ENCODE data around the gene FASTK.
"Not testable (repeated sequence)": the region's sequence is repeated elsewhere in the genome, so short reads cannot be mapped to it uniquely, and the experiment has no call there.

DNA sequence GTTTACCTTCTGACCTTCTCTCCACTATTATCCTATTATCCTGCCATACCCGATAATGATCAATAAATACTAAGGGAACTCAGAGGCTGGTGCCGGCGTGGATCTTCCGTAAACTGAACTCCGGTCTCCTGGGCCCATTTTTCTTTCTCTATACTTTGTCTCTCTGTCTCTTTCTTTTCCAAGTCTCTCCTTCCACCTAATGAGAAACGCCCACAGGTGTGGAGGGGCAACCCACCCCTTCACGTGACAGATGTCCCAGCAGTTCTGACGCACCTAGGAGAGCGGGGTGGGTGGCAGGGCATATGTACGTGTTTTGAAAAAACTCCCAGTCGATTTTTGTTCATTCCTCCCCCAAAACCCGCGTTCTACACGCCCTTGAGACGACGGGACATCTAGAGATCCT lies 52.9 kb downstream of the FASTK start:
- TF ChIP-seq POLR2AphosphoS5 (IDR thresholded peaks at IDR 0.05; ENCODE audit: low read depth, low read length); TCF7L2 (IDR thresholded peaks at IDR 0.05; ENCODE audit: low read depth, low read length); SIN3A (IDR thresholded peaks at IDR 0.05; ENCODE audit: borderline replicate concordance, insufficient read depth, low read depth, low read length): not testable (repeated sequence)
- TF ChIP-seq, protein P1, sequence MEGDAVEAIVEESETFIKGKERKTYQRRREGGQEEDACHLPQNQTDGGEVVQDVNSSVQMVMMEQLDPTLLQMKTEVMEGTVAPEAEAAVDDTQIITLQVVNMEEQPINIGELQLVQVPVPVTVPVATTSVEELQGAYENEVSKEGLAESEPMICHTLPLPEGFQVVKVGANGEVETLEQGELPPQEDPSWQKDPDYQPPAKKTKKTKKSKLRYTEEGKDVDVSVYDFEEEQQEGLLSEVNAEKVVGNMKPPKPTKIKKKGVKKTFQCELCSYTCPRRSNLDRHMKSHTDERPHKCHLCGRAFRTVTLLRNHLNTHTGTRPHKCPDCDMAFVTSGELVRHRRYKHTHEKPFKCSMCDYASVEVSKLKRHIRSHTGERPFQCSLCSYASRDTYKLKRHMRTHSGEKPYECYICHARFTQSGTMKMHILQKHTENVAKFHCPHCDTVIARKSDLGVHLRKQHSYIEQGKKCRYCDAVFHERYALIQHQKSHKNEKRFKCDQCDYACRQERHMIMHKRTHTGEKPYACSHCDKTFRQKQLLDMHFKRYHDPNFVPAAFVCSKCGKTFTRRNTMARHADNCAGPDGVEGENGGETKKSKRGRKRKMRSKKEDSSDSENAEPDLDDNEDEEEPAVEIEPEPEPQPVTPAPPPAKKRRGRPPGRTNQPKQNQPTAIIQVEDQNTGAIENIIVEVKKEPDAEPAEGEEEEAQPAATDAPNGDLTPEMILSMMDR (IDR thresholded peaks at IDR 0.05) = not testable (repeated sequence)
- TF ChIP-seq, protein P2, sequence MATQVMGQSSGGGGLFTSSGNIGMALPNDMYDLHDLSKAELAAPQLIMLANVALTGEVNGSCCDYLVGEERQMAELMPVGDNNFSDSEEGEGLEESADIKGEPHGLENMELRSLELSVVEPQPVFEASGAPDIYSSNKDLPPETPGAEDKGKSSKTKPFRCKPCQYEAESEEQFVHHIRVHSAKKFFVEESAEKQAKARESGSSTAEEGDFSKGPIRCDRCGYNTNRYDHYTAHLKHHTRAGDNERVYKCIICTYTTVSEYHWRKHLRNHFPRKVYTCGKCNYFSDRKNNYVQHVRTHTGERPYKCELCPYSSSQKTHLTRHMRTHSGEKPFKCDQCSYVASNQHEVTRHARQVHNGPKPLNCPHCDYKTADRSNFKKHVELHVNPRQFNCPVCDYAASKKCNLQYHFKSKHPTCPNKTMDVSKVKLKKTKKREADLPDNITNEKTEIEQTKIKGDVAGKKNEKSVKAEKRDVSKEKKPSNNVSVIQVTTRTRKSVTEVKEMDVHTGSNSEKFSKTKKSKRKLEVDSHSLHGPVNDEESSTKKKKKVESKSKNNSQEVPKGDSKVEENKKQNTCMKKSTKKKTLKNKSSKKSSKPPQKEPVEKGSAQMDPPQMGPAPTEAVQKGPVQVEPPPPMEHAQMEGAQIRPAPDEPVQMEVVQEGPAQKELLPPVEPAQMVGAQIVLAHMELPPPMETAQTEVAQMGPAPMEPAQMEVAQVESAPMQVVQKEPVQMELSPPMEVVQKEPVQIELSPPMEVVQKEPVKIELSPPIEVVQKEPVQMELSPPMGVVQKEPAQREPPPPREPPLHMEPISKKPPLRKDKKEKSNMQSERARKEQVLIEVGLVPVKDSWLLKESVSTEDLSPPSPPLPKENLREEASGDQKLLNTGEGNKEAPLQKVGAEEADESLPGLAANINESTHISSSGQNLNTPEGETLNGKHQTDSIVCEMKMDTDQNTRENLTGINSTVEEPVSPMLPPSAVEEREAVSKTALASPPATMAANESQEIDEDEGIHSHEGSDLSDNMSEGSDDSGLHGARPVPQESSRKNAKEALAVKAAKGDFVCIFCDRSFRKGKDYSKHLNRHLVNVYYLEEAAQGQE (IDR thresholded peaks at IDR 0.05; ENCODE audit: insufficient read depth in 1 of 2, low read depth in 2 of 2, low read length in 1 of 2) = not testable (repeated sequence)
